Kasumi-1 (cell line): ENCODE data around the gene HSPA1A.
"Not testable (repeated sequence)": the region's sequence is repeated elsewhere in the genome, so short reads cannot be mapped to it uniquely, and the experiment has no call there.

ENCODE experiments used
- DNase-seq, 2 experiments: peaks; one replicate each; lab custom pipeline; 2025; lab: John Stamatoyannopoulos, UW

HSPA1A gene

DNA sequence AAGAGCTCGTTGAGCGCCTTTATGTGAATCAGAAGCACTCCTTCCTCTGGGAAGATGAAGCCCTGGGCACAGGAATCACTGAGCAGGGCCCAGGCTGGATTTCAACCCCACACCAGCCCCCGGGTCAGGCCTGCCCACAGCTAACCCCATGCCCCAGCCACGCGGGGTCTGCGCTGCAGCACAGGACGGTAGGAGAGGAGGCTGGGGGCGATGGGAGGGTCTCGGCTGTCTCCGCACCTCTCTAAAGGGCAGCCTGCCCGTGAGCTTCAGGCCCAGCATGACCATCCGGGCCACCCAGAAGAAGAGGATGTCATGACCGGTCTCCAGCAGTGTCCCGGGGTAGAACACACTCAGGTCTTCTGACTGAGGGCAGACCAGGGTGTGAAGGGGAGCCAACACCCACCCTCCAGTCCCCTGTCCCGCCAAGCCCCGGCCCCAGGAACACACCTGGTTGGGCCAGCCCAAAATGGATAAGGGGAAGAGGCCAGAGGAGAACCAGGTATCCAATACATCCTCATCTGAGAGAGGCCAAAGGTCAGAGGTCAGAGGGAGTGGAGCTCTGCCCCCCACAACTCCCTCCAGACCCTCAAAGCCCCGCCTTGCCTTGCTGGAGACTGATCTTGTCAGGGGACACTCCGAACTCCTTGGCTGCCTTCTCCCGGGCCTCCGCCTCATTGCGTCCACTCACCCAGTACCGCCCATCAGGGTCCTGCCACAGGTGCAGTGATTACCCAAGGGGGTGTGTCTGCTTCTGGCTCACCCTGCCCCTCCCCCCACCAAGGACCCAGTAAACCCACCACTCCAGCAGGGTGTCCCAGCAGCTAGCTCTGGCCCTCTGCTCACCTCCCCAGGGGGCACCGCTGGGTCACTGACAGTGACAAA, 33.9 kb upstream of the HSPA1A start:
- no peak for DNase-seq

DNA sequence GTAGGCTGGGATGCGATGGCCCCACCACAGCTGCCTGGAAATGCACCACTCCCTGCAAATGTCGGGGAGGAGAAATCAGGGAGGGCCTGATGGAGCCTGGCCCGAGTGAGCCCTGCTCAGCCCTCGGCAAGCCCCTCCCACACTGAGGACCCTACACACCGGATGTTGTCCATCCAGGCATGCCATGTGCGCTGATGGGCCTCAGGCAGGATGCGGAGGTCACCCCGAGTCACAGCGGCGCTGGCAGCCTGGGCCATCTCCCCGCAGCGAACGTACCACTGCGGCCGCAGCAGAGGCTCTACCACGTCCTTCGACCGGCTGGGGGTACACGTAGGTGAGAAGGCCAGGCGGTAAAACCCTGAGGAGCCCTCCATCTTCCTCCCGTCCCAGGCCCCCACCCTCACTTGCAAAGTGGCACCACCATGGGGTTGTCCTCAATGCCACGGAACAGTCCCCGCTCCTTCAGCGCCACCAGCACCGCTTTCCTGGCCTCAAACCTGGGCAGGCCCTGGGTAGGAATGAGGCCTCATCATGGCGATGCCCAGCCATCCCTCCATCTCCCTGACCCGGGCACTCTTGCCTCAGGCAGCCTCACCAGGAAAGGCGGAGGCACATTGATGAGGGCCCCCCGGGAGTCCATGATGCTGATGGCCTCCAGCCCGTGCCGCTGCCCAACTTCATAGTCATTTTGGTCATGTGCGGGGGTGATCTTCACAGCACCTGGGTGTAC, 33.1 kb upstream of the HSPA1A start:
- DNase-seq = no peak

DNA sequence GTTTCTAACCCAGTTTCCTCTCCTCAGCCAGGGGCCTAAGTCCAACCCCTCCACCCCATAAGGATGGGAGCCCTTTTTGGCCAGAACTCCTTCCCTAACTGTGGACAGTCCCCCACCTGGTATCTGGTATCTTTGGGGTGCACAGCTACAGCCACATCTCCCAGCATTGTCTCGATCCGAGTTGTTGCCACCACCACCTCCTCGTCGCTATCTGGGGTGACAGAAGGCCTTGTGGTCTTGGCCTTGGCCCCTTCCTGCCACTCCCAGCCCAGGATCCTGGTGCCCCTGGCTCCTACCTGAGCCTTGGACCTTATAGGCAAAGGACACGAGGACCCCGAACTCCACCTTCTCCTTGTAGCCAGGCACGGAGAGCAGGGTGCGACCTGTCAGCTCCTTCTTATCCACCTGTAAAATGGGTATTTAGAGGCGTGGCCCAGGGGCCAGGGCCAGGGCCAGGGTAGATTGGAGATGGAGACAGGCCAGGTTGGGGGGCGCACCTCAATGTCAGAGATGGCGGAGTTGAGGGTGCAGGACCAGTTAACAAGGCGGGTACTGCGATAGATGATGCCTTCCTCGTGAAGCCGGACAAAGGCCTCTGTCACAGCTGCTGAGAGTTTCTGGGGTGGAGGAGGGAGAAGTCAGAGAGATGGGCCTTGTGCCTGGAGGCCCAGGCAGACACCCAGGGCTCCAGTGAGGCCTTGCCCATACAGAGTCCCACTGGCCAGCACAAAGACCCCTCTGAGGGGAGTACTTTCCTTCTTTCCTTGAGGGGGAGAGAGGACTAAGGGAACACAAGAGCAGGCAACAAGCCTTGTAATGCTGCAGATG, 31.0 kb upstream of the HSPA1A start:
- DNase-seq = no peak

DNA sequence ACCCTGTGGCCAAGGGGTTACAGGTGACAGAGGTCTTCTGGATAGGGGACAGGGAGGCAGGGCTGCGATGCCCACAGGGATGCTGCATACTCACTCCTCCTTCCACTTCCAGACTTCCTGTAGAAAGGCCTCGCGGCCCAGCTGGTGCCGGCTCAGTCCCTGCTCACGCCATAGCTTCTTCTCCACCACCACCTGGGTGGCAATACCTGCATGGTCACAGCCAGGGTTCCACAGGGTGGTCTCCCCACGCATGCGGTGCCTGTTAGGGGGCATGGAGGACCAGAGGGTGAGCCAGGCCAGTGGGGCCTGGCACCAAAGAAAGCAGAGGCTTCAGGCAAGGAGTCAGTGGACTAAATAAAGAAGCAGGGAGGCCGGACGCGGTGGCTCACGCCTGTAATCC, 29.9 kb upstream of the HSPA1A start:
- DNase-seq = no peak

DNA sequence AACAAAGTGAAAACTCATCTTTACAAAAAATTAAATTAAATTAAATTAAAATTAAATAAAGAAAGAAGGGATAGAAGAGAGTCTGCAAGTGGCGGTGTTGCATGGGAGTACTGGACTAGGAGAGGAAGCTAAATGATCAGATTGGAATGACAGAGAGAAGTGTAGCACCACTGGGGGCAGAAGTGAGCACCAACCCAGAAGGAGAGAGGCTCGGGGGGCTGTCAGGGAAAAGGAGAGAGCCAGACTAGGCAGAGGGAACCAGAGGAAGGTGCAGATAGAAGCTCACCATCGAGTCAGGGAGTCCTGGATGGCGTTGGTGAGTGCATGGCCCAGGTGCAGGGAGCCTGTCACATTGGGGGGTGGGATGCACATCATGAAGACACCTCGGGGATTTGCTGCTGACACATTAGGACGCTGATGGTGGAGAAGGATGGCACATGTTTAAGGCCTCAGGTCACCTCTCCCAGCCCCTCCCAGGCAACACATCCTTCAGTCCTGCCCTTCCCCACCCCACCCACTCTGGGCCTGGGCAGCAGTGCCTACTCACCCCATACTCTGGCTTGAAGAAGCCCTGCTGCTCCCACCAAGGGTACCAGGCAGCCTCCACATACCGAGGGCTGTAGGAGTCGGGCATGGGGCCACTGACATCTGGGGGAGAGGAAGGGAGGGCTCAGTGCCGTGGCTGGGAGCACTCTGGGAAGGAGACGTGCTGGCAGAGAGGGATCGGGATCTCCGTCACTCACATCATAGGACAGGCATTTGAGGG, 23.8 kb upstream of the HSPA1A start:
- DNase-seq = peak; percentile 84 to 91

DNA sequence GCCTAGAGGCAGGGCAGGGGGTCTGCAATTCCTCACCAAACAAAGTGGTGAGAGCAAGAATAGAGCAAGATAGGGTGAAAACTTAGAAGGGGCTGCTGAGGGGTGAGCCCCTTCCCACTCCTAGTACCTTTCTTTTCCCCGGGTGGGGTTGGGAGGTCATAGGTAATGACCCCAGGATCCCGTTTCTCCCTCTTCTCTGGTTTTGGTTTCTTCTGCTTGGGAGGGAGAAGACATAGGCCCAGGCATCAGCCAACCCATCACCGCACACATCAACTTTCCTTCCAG, 23.3 kb upstream of the HSPA1A start:
- no peak for DNase-seq

DNA sequence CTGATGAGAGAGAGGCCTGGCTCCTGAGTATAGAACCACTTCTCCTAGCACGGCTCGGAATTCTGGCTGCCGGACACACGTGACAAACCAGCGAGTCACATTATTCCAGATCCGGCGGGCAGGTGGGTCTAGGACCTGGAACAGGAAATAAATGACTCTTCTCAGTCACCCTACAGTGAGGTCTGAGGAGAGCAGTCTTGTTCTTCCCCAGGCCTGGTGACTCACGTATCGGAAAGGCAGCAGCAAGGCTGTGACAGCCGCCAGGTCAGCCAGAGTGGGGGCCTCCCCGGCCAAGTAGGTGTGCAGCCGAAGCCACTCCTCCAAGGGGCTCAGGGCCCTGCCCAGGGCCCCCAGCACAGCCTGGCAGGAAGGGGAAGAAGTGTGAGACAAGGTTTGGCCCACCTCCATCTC, 22.6 kb upstream of the HSPA1A start:
- no peak for DNase-seq

DNA sequence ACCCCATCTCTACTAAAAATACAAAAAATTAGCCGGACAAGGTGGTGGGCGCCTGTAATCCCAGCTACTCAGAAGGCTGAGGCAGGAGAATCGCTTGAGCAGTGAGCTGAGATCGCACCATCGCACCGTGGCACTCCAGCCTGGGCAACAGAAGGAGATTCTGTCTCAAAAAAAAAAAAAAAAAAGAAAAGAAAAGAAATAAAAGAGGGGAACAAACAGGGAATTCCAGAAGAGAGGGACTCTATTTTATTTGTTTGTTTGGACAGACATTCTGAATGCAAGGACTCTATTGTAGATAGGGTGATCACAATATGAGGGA, 21.5 kb upstream of the HSPA1A start:
- not testable (repeated sequence) for DNase-seq

DNA sequence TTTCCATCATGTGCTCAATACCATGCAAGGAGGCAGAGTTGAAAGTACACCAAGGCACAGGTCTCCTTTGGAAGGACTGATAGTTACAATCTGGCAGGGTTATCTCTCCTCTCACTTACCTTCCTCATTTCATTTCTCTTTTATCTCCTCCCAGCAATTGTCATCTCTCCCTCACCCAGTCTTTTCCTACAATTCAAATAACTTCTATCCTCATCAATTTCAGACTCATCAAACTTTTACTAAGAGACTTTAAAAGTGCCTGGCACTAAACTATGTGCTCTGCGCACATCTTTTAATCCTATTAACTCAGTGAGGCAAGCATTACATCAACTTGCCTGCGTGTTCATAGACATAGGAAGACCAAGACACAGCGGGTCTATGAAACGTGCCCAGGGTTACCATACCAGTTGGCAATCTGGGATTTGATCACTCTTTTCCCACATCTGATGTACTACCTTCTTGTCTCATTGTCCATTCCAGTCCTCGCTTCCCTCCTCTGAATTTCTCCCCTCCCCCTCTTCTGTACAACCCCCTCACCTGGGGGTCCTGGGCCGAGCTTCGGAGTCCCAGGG, 21.0 kb upstream of the HSPA1A start:
- DNase-seq = peak; percentile 35 to 57

DNA sequence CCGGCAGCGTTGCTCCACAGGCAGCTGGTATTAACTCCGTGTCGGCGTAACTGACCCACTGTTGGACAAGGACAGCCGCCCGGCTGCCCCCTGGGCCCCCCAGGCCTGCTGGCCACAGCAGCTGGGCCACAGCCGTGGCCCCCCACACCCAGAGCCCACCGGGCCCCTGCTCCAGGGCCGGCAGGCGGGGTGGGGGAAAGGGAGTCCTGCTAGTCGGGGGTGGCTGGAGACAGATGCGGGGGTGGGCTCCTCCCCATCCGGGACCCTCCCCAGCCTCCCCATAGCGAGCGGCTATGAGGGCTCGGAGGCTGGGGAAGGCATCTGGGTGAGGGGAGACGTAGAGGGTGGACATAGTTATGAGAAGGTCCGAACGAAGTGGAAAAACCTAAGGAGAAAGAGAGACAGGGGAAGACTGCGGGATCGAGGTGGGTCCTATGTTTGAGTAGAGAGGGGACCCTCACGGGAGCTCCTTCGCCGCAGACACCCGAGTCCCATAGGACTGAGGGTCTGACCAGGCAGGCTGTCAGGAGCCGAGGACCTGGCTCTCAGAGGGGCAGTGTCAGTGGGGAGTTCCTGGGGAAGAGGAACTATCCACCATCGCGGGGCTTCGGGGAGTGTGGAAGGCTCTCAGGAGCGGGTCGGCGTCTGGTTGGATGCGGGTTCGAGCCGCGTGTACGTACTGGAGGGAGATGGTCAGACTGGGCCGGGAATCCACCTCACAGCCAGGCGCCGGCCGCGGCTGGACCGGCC, 20.3 kb upstream of the HSPA1A start:
- DNase-seq = peak; percentile 72 to 78

DNA sequence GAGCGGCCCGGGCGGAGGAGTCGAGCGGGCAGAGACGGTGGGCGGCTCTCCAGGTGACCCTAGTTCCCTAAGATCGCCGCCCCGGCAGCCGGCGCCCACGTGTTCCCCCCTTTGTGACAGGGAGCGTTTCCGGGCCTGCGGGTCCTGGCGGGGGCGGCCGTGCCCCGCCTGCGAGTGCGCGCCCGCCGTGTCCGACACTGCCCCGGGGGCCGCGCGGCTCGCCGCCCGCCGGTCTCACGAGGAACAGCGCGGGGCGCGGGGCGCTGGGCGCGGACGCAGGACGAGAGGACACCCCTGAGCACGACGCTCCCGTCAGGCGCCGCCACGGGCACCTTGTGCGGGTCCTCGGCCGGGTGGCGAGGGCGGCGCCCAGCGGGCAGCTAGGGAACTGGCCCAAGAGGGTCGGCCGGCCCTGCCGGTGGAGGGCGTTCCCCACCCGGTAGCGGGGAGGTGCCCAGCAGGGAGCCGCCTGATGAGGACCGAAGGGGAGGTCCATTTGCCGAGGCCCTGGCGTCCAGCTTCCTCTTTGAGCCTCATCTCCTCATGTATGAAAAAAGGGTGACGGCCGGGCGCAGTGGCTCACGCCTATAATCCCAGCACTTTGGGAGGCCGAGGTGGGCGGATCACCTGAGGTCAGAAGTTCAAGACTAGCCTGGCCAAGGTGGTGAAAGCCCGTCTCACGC, 19.6 kb upstream of the HSPA1A start, which contains the start of gene VARS1:
VARS1 (minus strand) TSS at position 137 of the 683 bp plus-strand sequence. CDS start 535 bp downstream, outside the sequence.
- peak; percentile 78 to 79 for DNase-seq

DNA sequence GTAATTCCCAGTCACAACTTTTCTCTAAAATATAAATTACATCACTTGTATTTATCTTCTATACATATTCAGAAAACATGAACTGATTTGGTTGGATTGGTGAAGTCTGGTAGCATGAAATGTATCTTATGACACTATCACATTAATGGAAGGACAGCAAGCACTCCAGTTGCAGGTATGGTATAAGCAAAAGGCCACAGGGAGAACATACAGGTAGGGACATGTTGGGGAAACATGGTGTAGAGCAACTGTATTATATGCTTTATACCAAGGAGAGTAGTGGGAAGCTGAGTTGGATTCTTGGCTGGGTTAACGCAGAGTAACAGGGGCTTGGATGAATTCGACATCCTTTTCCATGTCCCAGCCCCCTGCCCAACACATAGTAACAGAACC, 18.4 kb upstream of the HSPA1A start:
- DNase-seq = no peak

DNA sequence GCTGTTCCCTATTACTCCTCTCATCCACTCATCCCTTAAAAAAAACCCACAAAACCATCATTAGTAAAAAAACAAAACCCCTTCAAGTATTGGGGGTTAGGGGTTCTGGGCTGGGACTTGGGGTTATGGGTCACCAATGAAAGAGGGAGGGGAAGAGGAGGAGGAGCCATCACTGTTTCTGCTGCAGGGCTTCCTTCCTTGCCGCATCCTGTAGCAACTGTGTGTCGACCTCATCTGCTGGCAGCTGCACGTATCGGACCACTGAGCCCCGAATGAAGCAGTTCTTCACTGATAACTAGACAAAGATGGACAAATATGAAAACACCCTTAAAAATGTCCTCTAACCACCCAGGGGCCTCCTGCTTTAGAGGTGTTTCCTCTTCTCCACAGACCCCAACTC, 17.8 kb upstream of the HSPA1A start:
- DNase-seq = no peak

DNA sequence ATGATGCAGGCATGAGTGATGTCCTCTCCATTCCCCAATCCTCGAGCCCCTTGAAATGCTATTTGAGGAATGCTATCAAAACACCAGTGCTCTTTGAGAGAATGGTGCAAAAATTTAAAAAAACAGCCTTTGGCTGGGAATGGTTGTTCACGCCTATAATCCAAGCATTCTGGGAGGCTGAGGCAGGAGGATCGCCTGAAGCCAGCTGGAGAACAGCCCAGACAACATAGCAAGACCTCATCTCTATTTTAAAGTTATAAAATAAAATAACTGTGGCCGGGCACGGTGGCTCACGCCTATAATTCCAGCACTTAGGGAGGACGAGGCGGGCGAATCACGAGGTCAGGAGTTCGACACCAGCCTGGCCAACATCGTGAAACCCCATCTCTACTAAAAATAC, 15.6 kb upstream of the HSPA1A start:
- DNase-seq = no peak

DNA sequence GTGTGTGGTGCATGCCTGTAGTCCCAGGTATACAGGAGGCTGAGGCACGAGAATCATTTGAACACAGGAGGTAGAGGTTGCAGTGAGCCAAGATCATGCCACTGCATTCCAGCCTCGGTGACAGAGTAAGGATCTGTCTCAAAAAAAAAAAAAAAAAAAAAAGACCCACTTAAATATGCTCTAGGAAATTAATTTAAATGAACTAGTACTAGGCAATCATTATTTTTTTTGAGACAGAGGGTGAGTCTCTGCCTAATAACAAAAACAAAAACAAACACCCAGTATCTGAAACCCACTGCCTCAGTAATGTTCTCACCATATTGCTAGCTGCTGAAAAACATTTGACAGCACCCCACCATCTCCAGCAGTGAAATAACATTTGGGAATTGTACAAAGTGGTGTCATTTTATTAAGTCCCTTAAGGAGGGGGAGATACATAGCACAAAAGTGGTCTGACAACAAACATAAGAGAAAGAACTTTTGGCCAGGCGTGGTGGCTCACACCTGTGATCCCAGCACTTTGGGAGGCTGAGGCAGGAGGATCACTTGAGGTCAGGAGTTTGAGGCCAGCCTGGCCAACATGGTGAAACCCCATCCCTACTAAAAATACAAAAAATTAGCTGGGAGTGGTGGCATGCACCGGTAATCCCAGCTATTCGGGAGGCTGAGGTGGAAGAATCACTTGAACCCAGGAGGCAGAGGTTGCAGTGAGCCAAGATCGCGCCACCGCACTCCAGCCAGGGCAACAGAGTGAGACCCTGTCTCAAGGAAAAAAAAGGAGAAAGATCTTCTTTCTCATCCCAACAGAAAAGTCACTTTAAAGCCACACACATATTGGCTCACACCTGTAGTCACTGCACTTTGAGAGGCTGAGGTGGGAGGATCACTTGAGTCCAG, 14.1 kb upstream of the HSPA1A start:
- not testable (repeated sequence) for DNase-seq

DNA sequence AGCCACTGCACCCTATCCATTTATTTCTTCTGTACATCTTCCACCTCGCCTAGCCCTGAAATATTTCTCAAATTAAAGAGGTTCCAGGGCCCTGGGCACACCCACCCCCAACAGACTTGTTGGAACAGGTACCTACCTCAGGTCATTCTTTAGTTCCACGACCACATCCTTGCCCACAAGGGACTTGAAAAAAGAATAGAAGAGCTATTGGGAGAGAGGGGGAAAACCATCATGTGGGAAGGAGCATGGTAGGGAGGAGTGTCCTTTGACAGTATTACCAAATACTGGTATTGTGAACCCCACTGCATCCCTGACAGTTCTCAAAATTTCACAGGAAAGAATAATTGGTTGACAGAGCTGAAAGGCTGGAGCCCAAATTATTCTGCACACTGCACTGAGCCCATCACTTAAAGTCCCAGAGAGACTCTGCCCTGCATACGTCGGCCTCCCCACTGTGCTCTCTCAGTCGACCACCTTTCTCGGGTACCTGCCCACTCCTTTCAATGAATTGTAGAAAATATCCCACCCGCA, 9.3 kb upstream of the HSPA1A start:
- DNase-seq = no peak

DNA sequence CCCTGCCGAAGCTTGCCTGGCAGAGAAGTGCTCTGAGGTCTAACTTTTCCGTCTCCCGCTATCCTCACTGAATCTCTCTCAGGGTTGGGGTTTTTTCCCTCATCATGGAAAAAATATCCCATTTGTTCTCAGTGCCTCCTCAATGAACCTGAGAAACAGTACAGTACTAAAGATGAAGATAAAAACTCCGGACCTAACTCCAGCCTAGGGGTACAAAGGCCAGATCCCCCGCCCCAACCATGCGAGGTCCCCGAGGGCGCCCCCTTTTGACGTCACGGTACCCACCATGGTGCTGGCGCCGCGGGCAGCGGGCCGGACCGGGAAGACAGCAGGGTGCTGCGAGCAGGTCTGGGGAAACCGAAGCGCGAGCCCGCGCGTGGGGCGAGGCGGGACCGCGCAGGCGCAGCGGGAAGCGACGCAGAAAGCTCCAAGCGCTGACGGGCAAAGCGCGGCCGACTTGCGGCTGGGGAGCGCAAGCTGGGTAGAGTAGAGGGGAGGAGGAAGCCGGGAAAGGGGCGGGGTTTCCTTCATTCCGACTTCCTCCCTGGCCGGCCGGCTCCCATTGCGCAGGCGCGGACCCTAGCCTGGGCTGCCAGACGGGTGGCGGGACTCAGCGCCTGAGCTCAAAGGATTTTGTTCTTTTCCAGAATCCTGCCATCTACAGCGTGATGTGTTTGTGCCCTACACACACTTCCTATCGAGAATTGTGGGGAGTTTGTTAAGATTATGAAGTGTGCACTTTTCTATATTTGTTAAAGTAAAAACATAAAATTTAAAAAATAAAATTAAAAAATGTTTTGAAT, 8.7 kb upstream of the HSPA1A start, which contains the start of gene LSM2:
LSM2 (minus strand) TSS at position 497 of the 803 bp plus-strand sequence; CDS start at position 288, 209 bp downstream.
- peak; percentile 90 to 93 for DNase-seq

DNA sequence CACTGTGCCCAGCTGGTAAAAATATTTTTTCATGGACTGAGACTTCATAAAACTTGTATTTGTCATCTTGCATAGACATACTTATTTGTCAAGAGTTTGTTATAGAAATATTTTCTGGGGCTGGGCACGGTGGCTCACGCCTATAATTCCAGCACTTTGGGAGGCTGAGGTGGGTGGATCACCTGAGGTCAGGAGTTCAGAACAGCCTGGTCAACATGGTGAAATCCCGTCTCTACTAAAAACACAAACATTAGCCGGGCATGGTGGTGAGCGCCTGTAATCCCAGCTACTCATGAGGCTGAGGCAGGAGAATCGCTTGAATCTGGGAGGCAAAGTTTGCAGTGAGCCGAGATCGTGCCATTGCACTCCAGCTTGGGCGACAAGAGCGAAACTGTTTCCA, 6.7 kb upstream of the HSPA1A start:
- DNase-seq = not testable (repeated sequence)
